Measurements from ENCODE around the gene NUDT16L1.

- TF ChIP-seq, protein P1, sequence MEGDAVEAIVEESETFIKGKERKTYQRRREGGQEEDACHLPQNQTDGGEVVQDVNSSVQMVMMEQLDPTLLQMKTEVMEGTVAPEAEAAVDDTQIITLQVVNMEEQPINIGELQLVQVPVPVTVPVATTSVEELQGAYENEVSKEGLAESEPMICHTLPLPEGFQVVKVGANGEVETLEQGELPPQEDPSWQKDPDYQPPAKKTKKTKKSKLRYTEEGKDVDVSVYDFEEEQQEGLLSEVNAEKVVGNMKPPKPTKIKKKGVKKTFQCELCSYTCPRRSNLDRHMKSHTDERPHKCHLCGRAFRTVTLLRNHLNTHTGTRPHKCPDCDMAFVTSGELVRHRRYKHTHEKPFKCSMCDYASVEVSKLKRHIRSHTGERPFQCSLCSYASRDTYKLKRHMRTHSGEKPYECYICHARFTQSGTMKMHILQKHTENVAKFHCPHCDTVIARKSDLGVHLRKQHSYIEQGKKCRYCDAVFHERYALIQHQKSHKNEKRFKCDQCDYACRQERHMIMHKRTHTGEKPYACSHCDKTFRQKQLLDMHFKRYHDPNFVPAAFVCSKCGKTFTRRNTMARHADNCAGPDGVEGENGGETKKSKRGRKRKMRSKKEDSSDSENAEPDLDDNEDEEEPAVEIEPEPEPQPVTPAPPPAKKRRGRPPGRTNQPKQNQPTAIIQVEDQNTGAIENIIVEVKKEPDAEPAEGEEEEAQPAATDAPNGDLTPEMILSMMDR (IDR thresholded peaks at IDR 0.05): no peak
- TF ChIP-seq POLR2A (IDR thresholded peaks at IDR 0.05): no peak
Observed at GRCh38 chr16:4646773-4647643, 46.4 kb upstream of the NUDT16L1 start.

Measured in adrenal gland (tissue), 5 donors.